ENCODE results near the gene RINT1.

DNA sequence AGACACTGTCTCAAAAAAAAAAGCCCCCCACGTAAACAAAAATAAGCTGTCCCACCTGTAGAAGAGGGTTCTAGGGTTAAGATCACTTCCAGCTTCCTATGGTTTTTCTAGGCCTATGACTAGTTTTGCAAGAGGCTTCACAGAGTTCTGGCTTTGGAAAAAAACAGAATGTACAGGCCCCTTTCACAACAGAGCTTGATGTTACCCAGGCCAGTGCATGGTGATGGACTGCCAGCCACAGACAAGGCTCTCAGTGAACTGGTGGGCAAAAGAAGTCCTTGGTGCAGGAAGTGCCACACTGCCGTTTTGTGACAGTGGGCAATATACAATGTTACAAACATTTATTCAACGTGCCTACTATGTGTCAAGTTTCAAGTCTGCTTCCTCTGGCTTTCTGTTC, 67.5 kb downstream of the RINT1 start:
- TF ChIP-seq, protein P1, sequence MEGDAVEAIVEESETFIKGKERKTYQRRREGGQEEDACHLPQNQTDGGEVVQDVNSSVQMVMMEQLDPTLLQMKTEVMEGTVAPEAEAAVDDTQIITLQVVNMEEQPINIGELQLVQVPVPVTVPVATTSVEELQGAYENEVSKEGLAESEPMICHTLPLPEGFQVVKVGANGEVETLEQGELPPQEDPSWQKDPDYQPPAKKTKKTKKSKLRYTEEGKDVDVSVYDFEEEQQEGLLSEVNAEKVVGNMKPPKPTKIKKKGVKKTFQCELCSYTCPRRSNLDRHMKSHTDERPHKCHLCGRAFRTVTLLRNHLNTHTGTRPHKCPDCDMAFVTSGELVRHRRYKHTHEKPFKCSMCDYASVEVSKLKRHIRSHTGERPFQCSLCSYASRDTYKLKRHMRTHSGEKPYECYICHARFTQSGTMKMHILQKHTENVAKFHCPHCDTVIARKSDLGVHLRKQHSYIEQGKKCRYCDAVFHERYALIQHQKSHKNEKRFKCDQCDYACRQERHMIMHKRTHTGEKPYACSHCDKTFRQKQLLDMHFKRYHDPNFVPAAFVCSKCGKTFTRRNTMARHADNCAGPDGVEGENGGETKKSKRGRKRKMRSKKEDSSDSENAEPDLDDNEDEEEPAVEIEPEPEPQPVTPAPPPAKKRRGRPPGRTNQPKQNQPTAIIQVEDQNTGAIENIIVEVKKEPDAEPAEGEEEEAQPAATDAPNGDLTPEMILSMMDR (IDR thresholded peaks at IDR 0.05; ENCODE audit: insufficient read depth, low read length) = no peak
- TF ChIP-seq, protein P2, sequence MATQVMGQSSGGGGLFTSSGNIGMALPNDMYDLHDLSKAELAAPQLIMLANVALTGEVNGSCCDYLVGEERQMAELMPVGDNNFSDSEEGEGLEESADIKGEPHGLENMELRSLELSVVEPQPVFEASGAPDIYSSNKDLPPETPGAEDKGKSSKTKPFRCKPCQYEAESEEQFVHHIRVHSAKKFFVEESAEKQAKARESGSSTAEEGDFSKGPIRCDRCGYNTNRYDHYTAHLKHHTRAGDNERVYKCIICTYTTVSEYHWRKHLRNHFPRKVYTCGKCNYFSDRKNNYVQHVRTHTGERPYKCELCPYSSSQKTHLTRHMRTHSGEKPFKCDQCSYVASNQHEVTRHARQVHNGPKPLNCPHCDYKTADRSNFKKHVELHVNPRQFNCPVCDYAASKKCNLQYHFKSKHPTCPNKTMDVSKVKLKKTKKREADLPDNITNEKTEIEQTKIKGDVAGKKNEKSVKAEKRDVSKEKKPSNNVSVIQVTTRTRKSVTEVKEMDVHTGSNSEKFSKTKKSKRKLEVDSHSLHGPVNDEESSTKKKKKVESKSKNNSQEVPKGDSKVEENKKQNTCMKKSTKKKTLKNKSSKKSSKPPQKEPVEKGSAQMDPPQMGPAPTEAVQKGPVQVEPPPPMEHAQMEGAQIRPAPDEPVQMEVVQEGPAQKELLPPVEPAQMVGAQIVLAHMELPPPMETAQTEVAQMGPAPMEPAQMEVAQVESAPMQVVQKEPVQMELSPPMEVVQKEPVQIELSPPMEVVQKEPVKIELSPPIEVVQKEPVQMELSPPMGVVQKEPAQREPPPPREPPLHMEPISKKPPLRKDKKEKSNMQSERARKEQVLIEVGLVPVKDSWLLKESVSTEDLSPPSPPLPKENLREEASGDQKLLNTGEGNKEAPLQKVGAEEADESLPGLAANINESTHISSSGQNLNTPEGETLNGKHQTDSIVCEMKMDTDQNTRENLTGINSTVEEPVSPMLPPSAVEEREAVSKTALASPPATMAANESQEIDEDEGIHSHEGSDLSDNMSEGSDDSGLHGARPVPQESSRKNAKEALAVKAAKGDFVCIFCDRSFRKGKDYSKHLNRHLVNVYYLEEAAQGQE (IDR thresholded peaks at IDR 0.05; ENCODE audit: insufficient replicate concordance, low read depth) = no peak
- no peak for TF ChIP-seq POLR2AphosphoS5 (IDR thresholded peaks at IDR 0.05; ENCODE audit: low read depth)
- no peak for TF ChIP-seq GABPA (IDR thresholded peaks at IDR 0.05; ENCODE audit: low read depth)
- no peak for TF ChIP-seq SPI1 (IDR thresholded peaks at IDR 0.05; ENCODE audit: borderline replicate concordance, low read depth)

All from HL-60 (cell line).